MCF 10A (cell line): Measurements from ENCODE around the gene MED27. TPM values are rescaled to one million over a fixed set of nuclear protein-coding genes. Genes with fewer than 3 reads are reported as not detected.
"Not testable (repeated sequence)": the region's sequence is repeated elsewhere in the genome, so short reads cannot be mapped to it uniquely, and the experiment has no call there.

Experiments
- BruUV-seq: library from RNA; stranded (reverse); fragments of 400-500 nt; replicated peaks from 2 replicates; lab custom pipeline; 2021; lab: Mats Ljungman, UMichigan
- CTCF ChIA-PET: fragments of 300-600 bp; sonication (Branson Sonifier 250); formaldehyde crosslinking; extraction: SDS; loops from one replicate; lab custom pipeline; 2021; ENCODE audit warnings: antibody characterized with exemption, inconsistent platforms; lab: Yijun Ruan, JAX
- POLR2A ChIA-PET: fragments of 300-600, 350-650 bp; sonication (Branson Sonifier 250); formaldehyde crosslinking; extraction: SDS; loops from one replicate; lab custom pipeline; 2020; ENCODE audit warnings: antibody characterized with exemption, inconsistent platforms; lab: Yijun Ruan, JAX
- DNase-seq: peaks from one replicate; pipeline ENCODE4 v3.0.0-alpha.2; 2018; ENCODE audit not compliant: unreplicated experiment
- H3K27ac Mint-ChIP-seq: one replicate; pipeline ENCODE4 v1.8.0; 2022; ENCODE audit warnings: mild to moderate bottlenecking, low read depth, mixed read lengths; ENCODE audit not compliant: unreplicated experiment
- H3K27me3 Mint-ChIP-seq: one replicate; pipeline ENCODE4 v1.8.0; 2022; ENCODE audit warnings: mixed read lengths; ENCODE audit not compliant: insufficient read depth, unreplicated experiment
- H3K36me3 Mint-ChIP-seq: one replicate; pipeline ENCODE4 v1.8.0; 2022; ENCODE audit warnings: mild to moderate bottlenecking, moderate library complexity, mixed read lengths; ENCODE audit not compliant: insufficient read depth, unreplicated experiment
- H3K4me1 Mint-ChIP-seq: one replicate; pipeline ENCODE4 v1.8.0; 2022; ENCODE audit warnings: mixed read lengths; ENCODE audit not compliant: insufficient read depth, unreplicated experiment
- H3K4me3 Mint-ChIP-seq: one replicate; pipeline ENCODE4 v1.8.0; 2022; ENCODE audit warnings: mild to moderate bottlenecking, moderate library complexity, mixed read lengths; ENCODE audit not compliant: unreplicated experiment
- H3K9me3 Mint-ChIP-seq: one replicate; pipeline ENCODE4 v1.8.0; 2022; ENCODE audit warnings: mixed read lengths; ENCODE audit not compliant: unreplicated experiment
- CTCF ChIP-seq: fragments of 200-600 bp; IDR thresholded peaks from one replicate; pipeline ENCODE4 v1.8.0; 2022; ENCODE audit warnings: antibody characterized with exemption, mild to moderate bottlenecking; ENCODE audit not compliant: unreplicated experiment
- intact Hi-C: fragments of 100-400 bp; cut with micrococcal nuclease; formaldehyde crosslinking; loops from 2 replicates; pipeline ENCODE4 v1.14.1; 2022
- total RNA-seq: library from RNA; stranded (reverse); gene quantifications from 2 replicates; pipeline ENCODE4 v1.2.3, GENCODE V29; 2022

Gene MED27
- total RNA-seq, 1 experiment from 2014 or later: 34.3 TPM

- no peak for DNase-seq
- intact Hi-C loops: no loop called here
- no peak overlapping the region for H3K27ac Mint-ChIP-seq
- H3K4me3 Mint-ChIP-seq: no peak overlapping the region
- peaks cover 5% of the 10 kb centered on the region for H3K9me3 Mint-ChIP-seq
- peaks cover 4% of the 10 kb centered on the region for H3K4me1 Mint-ChIP-seq
- H3K36me3 Mint-ChIP-seq: peaks cover 25% of the 10 kb centered on the region
- CTCF ChIA-PET: no interaction called here
- no peak for TF ChIP-seq CTCF
- POLR2A ChIA-PET: interaction anchor here (0.6 to 0.9 kb wide), 2 partner anchors 12 to 17 kb away, joined by 3 read pairs; partner anchors contain the start of gene MED27
- BruUV-seq: no TSS peak
- no peaks in the 10 kb centered on the region for H3K27me3 Mint-ChIP-seq
Observed at GRCh38 chr9:132063281-132063680, 16.4 kb downstream of the MED27 start.

DNA sequence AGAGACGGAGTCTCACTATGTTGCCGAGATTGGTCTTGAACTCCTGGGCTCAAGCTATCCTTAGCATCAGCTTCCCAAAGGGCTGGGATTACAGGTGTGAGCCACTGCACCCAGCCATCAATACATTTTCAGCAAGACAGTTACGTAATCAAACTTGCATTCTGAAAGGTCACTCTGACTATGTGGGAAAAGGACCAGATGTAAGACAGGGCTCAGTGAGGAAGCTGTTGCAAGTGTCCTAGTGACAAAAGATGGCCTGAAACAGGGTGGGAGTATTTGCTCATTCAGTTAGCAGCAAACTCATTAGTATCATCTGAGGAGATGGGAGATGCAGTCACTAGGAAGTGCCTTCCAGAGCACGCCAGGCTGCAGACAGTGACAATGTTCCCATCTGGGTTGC, 16.9 kb downstream of the MED27 start:
- peaks cover 4% of the 10 kb centered on the region for H3K4me1 Mint-ChIP-seq
- ChIA-PET CTCF (interaction anchor here (1.0 to 1.3 kb wide), 2 partner anchors 247 to 322 kb away, joined by 5 to 6 read pairs; no protein-coding TSS in a partner anchor), POLR2A (interaction anchor here (0.6 kb wide), 1 partner anchor 17 kb away, joined by 3 read pairs; the partner anchor contains the start of gene MED27)
- H3K27ac Mint-ChIP-seq: no peak overlapping the region
- no peak for DNase-seq
- H3K9me3 Mint-ChIP-seq: peaks cover 5% of the 10 kb centered on the region
- no TSS peak for BruUV-seq
- no peak for TF ChIP-seq CTCF
- H3K4me3 Mint-ChIP-seq: no peak overlapping the region
- intact Hi-C loops: no loop called here
- peaks cover 21% of the 10 kb centered on the region for H3K36me3 Mint-ChIP-seq
- H3K27me3 Mint-ChIP-seq: no peaks in the 10 kb centered on the region

GRCh38 chr9:132061526-132061925, 18.1 kb downstream of the MED27 start:
- no peak for DNase-seq
- Mint-ChIP-seq H3K27me3 (no peaks in the 10 kb centered on the region), H3K36me3 (peaks cover 11% of the 10 kb centered on the region), H3K4me1 (peaks cover 3% of the 10 kb centered on the region), H3K4me3 (no peak overlapping the region), H3K9me3 (peaks cover 5% of the 10 kb centered on the region), H3K27ac (no peak overlapping the region)
- intact Hi-C loops: no loop called here
- ChIA-PET CTCF (interaction anchor here (0.5 to 1.3 kb wide), 3 partner anchors 61 to 604 kb away, joined by 3 to 5 read pairs (median 4); no protein-coding TSS in a partner anchor), POLR2A (interaction anchor here (0.6 to 1.6 kb wide), 3 partner anchors 10 to 34 kb away, joined by 3 to 4 read pairs (median 3); no protein-coding TSS in a partner anchor)
- TF ChIP-seq CTCF: no peak
- no TSS peak for BruUV-seq

GRCh38 chr9:132059361-132059760, 20.3 kb downstream of the MED27 start:
- H3K27ac Mint-ChIP-seq: no peak overlapping the region
- no peaks in the 10 kb centered on the region for H3K27me3 Mint-ChIP-seq
- peaks cover 3% of the 10 kb centered on the region for H3K4me1 Mint-ChIP-seq
- no TSS peak for BruUV-seq
- intact Hi-C loops: no loop called here
- H3K4me3 Mint-ChIP-seq: no peak overlapping the region
- H3K9me3 Mint-ChIP-seq: peaks cover 5% of the 10 kb centered on the region
- peaks cover 5% of the 10 kb centered on the region for H3K36me3 Mint-ChIP-seq
- DNase-seq: no peak
- ChIA-PET CTCF (interaction anchor here (0.5 to 0.6 kb wide), 2 partner anchors 70 to 516 kb away, joined by 3 to 4 read pairs; no protein-coding TSS in a partner anchor), POLR2A (no interaction called here)
- no peak for TF ChIP-seq CTCF

DNA sequence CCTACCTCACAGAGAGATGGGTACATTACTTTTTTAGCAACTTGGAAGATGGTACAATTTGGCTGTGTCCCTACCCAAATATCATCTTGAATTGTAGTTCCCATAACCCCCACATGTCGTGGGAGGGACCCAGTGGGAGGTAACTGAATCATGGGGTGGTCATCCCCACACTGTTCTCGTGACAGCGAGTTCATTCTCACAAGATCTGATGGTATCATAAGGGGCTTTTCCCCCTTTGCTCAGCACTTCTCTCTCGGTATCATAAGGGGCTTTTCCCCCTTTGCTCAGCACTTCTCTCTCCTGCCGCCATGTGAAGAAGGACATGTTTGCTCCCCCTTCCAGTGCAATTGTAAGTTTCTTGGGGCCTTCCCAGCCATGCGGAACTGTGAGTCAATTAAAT, 21.4 kb downstream of the MED27 start:
- H3K36me3 Mint-ChIP-seq, BruUV-seq, intact Hi-C loops, DNase-seq, H3K9me3 Mint-ChIP-seq, CTCF ChIA-PET, H3K4me1 Mint-ChIP-seq, H3K4me3 Mint-ChIP-seq, H3K27ac Mint-ChIP-seq, H3K27me3 Mint-ChIP-seq, POLR2A ChIA-PET: not testable (repeated sequence)
